ENCODE measurements around the gene DTX2. TPM values are rescaled to one million over a fixed set of nuclear protein-coding genes. Genes with fewer than 3 reads are reported as not detected.
"Not testable (repeated sequence)": the region's sequence is repeated elsewhere in the genome, so short reads cannot be mapped to it uniquely, and the experiment has no call there.

The DTX2 gene
- polyA plus RNA-seq, 3 donors from 2014 or later, result 5.2 to 15.3 (median 9.1) TPM

DNA sequence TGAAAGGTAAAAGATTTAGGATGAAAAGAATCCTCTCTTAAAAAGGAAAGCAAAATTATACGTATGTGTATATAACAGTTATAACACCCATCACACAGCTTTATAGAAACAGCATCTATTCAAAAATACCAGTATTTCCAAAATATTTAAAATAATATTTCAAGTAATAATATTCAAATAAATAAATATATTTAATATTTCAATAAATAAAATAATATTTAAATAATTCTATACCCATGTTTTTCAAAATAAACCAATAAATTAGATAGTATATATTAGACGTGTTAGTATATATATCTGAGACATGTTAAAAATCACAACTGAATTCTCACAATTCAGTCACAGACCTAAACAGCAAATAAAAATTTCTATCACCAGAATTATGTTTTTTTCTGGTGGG lies 70.1 kb downstream of the DTX2 start:
- not testable (repeated sequence) for H3K27ac Mint-ChIP-seq

DNA sequence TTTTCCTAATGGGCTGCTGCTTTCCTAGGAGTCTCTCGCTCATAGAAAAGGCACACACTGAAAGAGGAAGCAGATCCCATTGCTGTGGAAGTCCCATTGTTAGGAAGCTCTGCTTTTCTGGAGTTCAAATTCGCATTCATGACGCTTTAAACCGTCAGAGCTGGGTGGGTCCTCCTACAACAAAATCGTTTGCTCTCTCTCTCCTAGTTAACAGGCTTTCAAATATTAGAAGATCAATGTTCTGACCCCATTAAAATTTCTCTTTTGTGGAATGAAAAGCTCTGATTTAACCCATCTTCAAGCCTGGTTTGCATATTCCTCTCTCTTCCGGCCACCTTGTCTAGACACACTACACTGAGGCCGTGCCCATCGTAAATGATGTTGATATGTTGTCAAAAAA lies 81.7 kb downstream of the DTX2 start, which contains the start of gene SPDYE16:
Gene SPDYE16 (minus strand): TSS at position 101 of the 400 bp plus-strand sequence. CDS start 1,838 bp downstream, outside the sequence.
- DNase-seq, H3K27ac Mint-ChIP-seq, H3K36me3 Mint-ChIP-seq: not testable (repeated sequence)

More for the DNA sequence above, 70.1 kb downstream of the DTX2 start:
- H3K27me3 Mint-ChIP-seq (ENCODE audit: low read depth in 3 of 3); H3K4me1 Mint-ChIP-seq; DNase-seq; H3K9me3 Mint-ChIP-seq; H3K36me3 Mint-ChIP-seq; H3K4me3 Mint-ChIP-seq: not testable (repeated sequence)

DNA sequence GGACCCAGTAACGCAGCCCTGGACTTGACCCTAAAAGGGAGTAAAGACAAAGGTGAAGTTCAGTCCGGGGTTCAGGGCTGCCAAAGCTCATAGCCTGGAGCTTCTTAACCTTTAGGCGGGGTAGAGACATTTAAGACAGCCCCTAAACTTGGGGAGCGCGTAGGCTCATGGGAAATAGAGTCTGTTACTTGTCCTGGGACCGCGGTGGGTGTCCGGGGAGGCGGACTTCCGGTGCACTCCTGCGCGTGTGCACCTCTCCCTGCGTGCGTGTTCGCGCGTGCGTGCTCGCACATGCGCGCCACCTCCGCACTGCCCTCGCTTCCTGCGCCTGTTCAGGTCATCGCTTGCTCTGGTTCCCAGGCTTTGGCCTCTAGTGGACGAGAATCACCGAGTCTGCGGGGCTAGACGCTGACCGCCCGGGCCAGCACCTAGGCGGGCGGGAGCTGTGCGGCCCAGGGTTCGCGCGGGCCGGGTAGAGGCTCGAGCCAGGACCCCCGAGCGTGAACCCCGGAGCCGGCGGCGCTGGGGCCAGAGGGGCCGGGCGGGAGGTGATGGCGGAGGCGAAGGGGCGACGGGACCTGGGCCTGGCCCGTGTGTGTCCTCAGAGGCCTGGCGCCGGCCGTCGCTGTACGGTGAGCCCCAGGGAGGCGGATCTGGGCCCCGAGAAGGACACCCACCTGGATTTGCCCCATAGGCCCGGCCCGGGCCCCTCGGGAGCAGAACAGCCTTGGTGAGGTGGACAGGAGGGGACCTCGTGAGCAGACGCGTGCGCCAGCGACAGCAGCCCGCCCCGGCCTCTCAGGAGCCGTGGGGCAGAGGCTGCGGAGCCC lies 87.7 kb downstream of the DTX2 start:
- H3K4me1 Mint-ChIP-seq, result peaks cover 24 to 33% of the 10 kb centered on the region in 2 donors

More for the DNA sequence above, 81.7 kb downstream of the DTX2 start, which contains the start of gene SPDYE16:
- H3K9me3 Mint-ChIP-seq; H3K4me1 Mint-ChIP-seq; H3K4me3 Mint-ChIP-seq; H3K27me3 Mint-ChIP-seq (ENCODE audit: low read depth in 3 of 3): not testable (repeated sequence)

DNA sequence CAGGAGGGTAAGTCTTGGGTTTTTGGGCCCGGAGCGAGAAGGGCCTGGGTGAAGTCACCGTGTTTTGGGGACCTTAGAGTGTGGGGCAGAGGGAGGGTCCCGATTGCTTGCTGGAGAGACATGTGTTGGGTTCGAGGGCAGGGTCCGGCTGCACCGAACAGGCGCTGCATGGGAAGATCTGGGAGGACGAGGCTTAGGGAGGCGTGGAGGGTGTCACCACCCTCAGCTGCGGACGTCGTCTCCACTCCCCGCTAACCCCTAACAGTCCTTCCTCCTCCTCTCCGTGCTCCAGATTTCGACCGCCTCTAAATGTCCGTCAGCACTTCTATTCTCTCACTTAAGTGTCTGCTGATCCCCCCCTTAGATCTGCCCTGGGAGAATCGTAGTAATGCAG lies 88.3 kb downstream of the DTX2 start:
- H3K27me3 Mint-ChIP-seq (ENCODE audit: low read depth in 3 of 3); H3K9me3 Mint-ChIP-seq; H3K36me3 Mint-ChIP-seq: not testable (repeated sequence)
- peaks cover 25 to 36% of the 10 kb centered on the region in 2 donors for H3K4me1 Mint-ChIP-seq
- peak overlapping the region; percentile 60 to 91 (median 80) for H3K27ac Mint-ChIP-seq
- H3K4me3 Mint-ChIP-seq, result peak overlapping the region; percentile 85 to 92 (median 91)
- DNase-seq, result peak in 1 of 3 donors; percentile 1

More for the DNA sequence above, 87.7 kb downstream of the DTX2 start:
- not testable (repeated sequence) for H3K27me3 Mint-ChIP-seq (ENCODE audit: low read depth in 3 of 3); H3K9me3 Mint-ChIP-seq; H3K36me3 Mint-ChIP-seq
- H3K4me3 Mint-ChIP-seq, result peak overlapping the region; percentile 85 to 92 (median 91)
- peak overlapping the region; percentile 80 to 91 (median 89) for H3K27ac Mint-ChIP-seq
- peak; percentile 82 to 86 (median 83) for DNase-seq

DNA sequence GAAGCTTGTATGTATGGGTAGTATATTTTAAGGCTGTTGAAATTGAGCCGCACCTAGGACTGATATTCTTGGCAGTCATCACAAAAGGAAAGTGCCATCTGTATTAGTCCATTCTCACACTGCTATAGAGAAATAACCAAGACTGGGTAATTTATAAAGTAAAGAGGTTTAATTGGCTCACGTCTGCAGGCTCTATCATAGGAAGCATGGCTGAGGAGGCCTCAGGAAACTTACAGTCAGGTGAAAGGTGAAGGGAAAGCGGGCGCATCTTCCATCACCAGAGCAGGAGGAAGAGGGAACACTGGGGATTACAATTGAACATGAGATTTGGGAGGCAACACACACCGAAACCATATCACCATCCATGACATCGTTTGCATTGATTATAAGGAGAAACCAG lies 90.5 kb downstream of the DTX2 start:
- H3K9me3 Mint-ChIP-seq; H3K4me3 Mint-ChIP-seq; DNase-seq; H3K27me3 Mint-ChIP-seq (ENCODE audit: low read depth in 3 of 3); H3K36me3 Mint-ChIP-seq: not testable (repeated sequence)
- H3K4me1 Mint-ChIP-seq, result peaks cover 29 to 48% of the 10 kb centered on the region in 2 donors
- peak overlapping the region in 2 of 6 donors; percentile 26 to 36 for H3K27ac Mint-ChIP-seq

Other genes starting within 250 kb of the DTX2 start
- gene HSPB1, start 159.0 kb upstream of the DTX2 start, polyA plus RNA-seq, result 10 to 100 TPM; 11.2 to 49.8 (median 34.6) TPM
- gene YWHAG, start 102.7 kb upstream of the DTX2 start, polyA plus RNA-seq, result 1 to 10 TPM; 1.1 to 3.2 (median 1.4) TPM
- gene SSC4D, start 52.0 kb upstream of the DTX2 start, polyA plus RNA-seq, result under 1 TPM in 2 of 3 donors, not detected in 1; 0.46 to 0.66 TPM
- gene ZP3, start 36.8 kb upstream of the DTX2 start, polyA plus RNA-seq, result 1 to 10 TPM in 1 of 3 donors, under 1 TPM in 1, not detected in 1; 0.49 to 5.0 TPM
- gene UPK3B, start 48.8 kb downstream of the DTX2 start, polyA plus RNA-seq, result not detected
- gene SPDYE16, start 81.6 kb downstream of the DTX2 start, polyA plus RNA-seq, result under 1 TPM in 2 of 3 donors, not detected in 1; 0.07 to 0.18 TPM
- 10 to 100 TPM in 1 of 3 donors, 1 to 10 TPM in 2; 3.1 to 10.9 (median 5.3) TPM for gene POMZP3, start 165.6 kb downstream of the DTX2 start, polyA plus RNA-seq